Upper lobe of left lung (tissue), 4 donors: ENCODE data around the gene CAMK1D.

ENCODE experiments used
- EP300 ChIP-seq, 4 donors: sonication (generic); formaldehyde crosslinking; IDR thresholded peaks; one replicate each; pipeline ENCODE4 v1.5.1; 2017; ENCODE audit warnings: antibody characterized with exemption in 4 of 4, control low read depth in 2 of 4
- POLR2AphosphoS5 ChIP-seq, 2 donors: sonication (generic); formaldehyde crosslinking; IDR thresholded peaks; one replicate each; pipeline ENCODE4 v1.5.1; 2017; ENCODE audit warnings: antibody characterized with exemption in 2 of 2

DNA sequence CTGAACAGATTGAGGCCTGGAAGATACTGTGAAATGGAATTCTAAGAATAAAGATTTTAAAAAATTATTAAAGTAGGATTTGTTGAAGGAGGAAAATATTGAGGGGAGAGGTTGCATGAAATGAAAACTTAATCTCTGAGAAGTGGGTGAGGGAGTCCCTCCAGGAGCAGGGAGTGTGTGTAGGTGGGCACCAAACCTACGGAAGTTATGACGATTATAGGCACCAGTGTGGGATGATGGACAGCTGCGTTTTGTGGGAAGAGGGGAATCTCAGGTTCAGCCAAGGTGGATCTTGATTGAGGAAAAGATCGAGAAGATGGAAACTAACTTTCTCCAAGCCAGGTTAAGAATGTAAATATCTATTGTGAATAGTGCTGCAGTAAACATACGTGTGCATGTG is 405.7 kb downstream of the CAMK1D start:
- TF ChIP-seq POLR2AphosphoS5 (IDR thresholded peaks at IDR 0.05) (no peak), EP300 (IDR thresholded peaks at IDR 0.05) (no peak)
